ENCODE data around the gene STAMBP. TPM values are rescaled to one million over a fixed set of nuclear protein-coding genes. Genes with fewer than 3 reads are reported as not detected.
"Not testable (repeated sequence)": the region's sequence is repeated elsewhere in the genome, so short reads cannot be mapped to it uniquely, and the experiment has no call there.

The STAMBP gene
- 35.9 and 37.0 TPM in 2 replicates for total RNA-seq

- intact Hi-C loops (cut with micrococcal nuclease) = loop anchor here (1.0 to 2.0 kb wide), 6 partner anchors 49 to 369 kb away; partner anchors contain the start of genes DGUOK, DUSP11, MOB1A and MTHFD2
These were observed at the start of gene STAMBP for GRCh38 chr2:73828818-73829570. Gene STAMBP, plus strand, starts transcription at chr2:73828961. Its CDS starts 1,896 bp downstream, at chr2:73830857.

- intact Hi-C loops (cut with micrococcal nuclease) = loop anchor here (1.0 kb wide), 2 partner anchors 42 to 49 kb away; partner anchors contain the start of genes STAMBP and TPRKB
These were observed 49.1 kb upstream of the STAMBP start, which contains the start of gene DUSP11 for GRCh38 chr2:73779467-73780236. Gene DUSP11, minus strand, starts transcription at chr2:73780103. Its CDS starts 129 bp downstream, at chr2:73779974.

GRCh38 chr2:73780237-73780582 lies 48.6 kb upstream of the STAMBP start:
- intact Hi-C loops (cut with micrococcal nuclease) = loop anchor here (1.0 kb wide), 2 partner anchors 43 to 48 kb away; partner anchors contain the start of genes STAMBP and TPRKB

- intact Hi-C loops (cut with micrococcal nuclease) = not testable (repeated sequence)
These were observed 45.4 kb upstream of the STAMBP start for GRCh38 chr2:73783402-73783801.

- intact Hi-C loops (cut with micrococcal nuclease) = not testable (repeated sequence)
These were observed 44.9 kb upstream of the STAMBP start, which contains the start of gene C2orf78 for GRCh38 chr2:73783883-73784282. Gene C2orf78, plus strand, starts transcription at chr2:73784183. Its CDS starts 127 bp downstream, at chr2:73784310.

- intact Hi-C loops (cut with micrococcal nuclease) = no loop called here
These were observed 16.9 kb upstream of the STAMBP start for GRCh38 chr2:73811878-73812277.

- intact Hi-C loops (cut with micrococcal nuclease) = no loop called here
These were observed 16.1 kb upstream of the STAMBP start for GRCh38 chr2:73812635-73813034.

GRCh38 chr2:73818296-73818695 lies 10.5 kb upstream of the STAMBP start:
- intact Hi-C loops (cut with micrococcal nuclease) = no loop called here

- intact Hi-C loops (cut with micrococcal nuclease) = no loop called here
These were observed 7.5 kb upstream of the STAMBP start for GRCh38 chr2:73821227-73821626.

- intact Hi-C loops (cut with micrococcal nuclease) = no loop called here
These were observed 7.1 kb upstream of the STAMBP start for GRCh38 chr2:73821669-73822068.

- intact Hi-C loops (cut with micrococcal nuclease) = no loop called here
These were observed 6.5 kb upstream of the STAMBP start for GRCh38 chr2:73822276-73822675.

GRCh38 chr2:73822991-73823390 lies 5.8 kb upstream of the STAMBP start:
- intact Hi-C loops (cut with micrococcal nuclease) = no loop called here

GRCh38 chr2:73823416-73823815 lies 5.3 kb upstream of the STAMBP start:
- intact Hi-C loops (cut with micrococcal nuclease) = no loop called here

- intact Hi-C loops (cut with micrococcal nuclease) = loop anchor here (1.0 kb wide), 1 partner anchor 323 kb away; the partner anchor contains the start of gene BOLA3
These were observed 4.7 kb upstream of the STAMBP start for GRCh38 chr2:73823916-73824523.

GRCh38 chr2:73825408-73825807 lies 3.4 kb upstream of the STAMBP start:
- intact Hi-C loops (cut with micrococcal nuclease) = no loop called here

GRCh38 chr2:73827018-73827417 lies 1.7 kb upstream of the STAMBP start:
- intact Hi-C loops (cut with micrococcal nuclease) = no loop called here

- intact Hi-C loops (cut with micrococcal nuclease) = loop anchor here (1.0 to 2.0 kb wide), 6 partner anchors 48 to 370 kb away; partner anchors contain the start of genes DGUOK, DUSP11, MOB1A and MTHFD2
These were observed 937 bp upstream of the STAMBP start for GRCh38 chr2:73827660-73828388.

- intact Hi-C loops (cut with micrococcal nuclease) = loop anchor here (1.0 to 2.0 kb wide), 6 partner anchors 48 to 370 kb away; partner anchors contain the start of genes DGUOK, DUSP11, MOB1A and MTHFD2
These were observed 358 bp upstream of the STAMBP start for GRCh38 chr2:73828389-73828817.

- intact Hi-C loops (cut with micrococcal nuclease) = no loop called here
These were observed 2.2 kb downstream of the STAMBP start for GRCh38 chr2:73830871-73831401.

- intact Hi-C loops (cut with micrococcal nuclease) = no loop called here
These were observed 4.2 kb downstream of the STAMBP start for GRCh38 chr2:73832930-73833329.
